ENCODE data around the gene APP.
"Not testable (repeated sequence)": the region's sequence is repeated elsewhere in the genome, so short reads cannot be mapped to it uniquely, and the experiment has no call there.

APP gene

GRCh38 chr21:26022598-26023337 lies 147.8 kb downstream of the APP start:
- not testable (repeated sequence) for DNase-seq (ENCODE audit: low read depth, low spot score)

- DNase-seq (ENCODE audit: low read depth, low spot score), result no peak
Measured at GRCh38 chr21:26020510-26020909, 150.1 kb downstream of the APP start.

DNA sequence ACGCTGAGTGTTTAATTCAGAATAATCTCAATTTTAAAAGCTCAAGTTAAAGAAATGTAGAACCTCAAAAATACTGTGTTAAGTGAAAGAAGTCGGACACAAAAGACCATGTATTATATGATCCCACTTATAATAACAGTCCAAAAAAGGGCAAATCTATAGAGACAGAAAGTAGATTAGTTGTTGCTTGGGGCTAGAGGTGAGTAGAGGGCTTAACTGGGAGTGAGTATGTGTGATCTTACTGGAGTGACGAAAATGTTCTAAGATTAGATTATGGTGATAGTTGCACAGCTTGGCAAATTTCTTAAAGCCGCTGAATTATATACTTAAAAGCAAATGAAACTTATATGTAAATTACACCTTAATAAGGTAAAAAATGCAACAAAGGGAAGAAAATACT lies 150.5 kb downstream of the APP start:
- no peak for DNase-seq (ENCODE audit: low read depth, low spot score)

- DNase-seq (ENCODE audit: low read depth, low spot score), result no peak
Measured at GRCh38 chr21:26019236-26019635, 151.3 kb downstream of the APP start.

DNA sequence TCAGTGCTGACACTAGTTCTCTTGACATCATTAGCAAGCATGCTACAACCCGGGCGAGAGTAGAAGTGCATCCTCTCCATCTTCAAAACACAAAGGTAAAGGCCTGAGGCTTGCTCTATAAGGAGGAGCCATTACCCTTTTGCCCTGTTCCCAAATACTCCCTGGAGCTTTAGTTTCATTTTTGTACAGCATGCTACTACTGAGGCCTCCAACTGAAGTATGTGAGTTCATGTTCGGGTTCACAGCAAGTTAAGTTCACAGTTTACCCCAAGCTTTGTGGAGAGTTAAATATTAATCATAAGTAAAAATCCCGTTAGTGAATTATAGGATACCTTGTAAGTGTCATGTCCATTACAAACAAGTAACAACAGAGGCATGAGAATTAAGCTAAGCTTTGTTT lies 156.6 kb downstream of the APP start:
- no peak for DNase-seq (ENCODE audit: low read depth, low spot score)

DNA sequence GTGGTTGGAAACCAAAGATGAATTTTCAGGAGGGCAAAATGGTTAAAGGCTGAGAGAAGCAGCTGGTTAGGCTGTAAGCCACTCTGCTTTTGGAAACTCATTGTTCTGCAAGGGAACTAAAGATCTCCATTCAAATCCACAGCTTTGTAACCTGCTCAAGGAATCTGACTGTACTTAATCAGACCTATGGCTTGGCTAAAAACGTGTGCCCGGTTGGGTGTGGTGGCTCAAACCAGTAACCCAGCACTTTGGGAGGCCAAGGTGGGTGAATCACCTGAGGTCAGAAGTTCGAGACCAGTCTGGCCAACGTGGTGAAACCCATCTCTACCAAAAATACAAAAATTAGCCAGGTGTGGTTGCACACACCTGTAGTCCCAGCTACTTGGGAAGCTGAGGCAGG lies 158.1 kb downstream of the APP start:
- DNase-seq (ENCODE audit: low read depth, low spot score), result not testable (repeated sequence)

DNA sequence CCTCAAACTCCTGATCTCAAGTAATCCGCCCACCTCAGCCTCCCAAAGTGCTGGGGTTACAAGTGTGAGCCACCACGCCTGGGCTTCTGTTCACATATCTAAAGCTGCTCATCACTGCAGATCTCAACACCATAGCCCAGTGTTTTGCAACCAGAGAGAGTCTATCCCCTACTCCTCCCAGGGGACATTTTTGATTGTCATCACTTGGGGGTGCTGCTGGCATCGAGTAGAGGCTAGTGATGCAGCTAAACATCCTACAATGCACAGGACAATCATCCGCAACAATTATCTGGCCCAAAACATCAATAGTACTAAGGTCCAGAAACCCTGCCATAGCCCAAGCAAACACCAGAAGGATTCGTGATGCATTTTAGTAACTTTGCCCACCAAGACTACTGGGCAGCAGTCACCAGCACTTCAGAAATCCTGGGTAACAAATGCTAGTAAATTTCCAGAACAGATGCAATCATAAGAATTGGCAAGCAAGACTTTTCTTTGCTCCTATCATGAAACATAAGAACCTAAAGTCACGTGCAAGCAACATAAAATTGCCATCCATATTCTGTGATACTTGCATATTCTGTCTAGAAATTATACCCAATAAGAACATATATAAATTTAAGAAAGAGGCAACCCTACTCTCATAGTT lies 159.2 kb downstream of the APP start:
- DNase-seq (ENCODE audit: low read depth, low spot score), result no peak

GRCh38 chr21:26007951-26008498 lies 162.5 kb downstream of the APP start:
- no peak for DNase-seq (ENCODE audit: low read depth, low spot score)

GRCh38 chr21:26005464-26005863 lies 165.1 kb downstream of the APP start:
- no peak for DNase-seq (ENCODE audit: low read depth, low spot score)

GRCh38 chr21:26003404-26003803 lies 167.2 kb downstream of the APP start:
- DNase-seq (ENCODE audit: low read depth, low spot score), result no peak

- DNase-seq (ENCODE audit: low read depth, low spot score), result no peak
Measured at GRCh38 chr21:26001356-26001755, 169.2 kb downstream of the APP start.

- DNase-seq (ENCODE audit: low read depth, low spot score), result no peak
Measured at GRCh38 chr21:25999921-26000582, 170.5 kb downstream of the APP start.

DNA sequence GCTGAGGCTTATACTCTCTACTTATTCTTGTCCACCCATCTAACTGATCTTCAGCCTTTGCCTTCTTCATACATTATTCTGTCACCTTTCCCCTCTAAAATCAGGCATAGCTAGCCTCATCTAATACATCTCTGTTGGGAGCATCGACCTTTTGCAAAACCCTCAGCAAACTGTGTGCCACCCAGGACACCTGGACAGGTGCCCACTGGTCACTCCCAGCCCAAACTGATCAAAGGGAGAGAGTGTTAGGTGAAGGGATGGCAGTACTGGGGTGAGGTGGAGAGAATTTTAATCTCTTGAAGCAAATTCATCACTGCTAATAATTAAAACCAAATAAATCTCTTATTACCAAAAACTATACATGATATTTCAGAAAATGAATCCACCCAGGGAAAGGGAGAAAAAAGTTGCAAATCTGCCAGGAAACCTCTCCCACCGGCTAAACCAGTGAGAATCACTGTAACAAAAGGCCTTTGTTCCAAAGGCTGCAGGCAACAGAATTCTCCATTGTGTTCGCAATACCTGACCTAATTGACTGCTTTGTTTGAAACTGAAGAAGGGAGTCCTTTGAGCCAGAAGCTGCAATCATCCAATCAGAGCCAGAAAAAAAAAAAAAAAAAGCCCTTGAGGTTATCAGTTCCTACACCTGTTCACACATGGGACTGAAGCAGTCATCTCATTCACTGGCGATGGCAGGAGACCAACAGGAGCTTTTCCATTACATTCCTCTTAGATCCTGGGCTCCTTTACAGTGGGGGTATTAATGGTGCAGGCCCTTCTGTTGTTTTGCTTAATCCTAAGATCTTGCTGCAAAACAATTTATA lies 172.6 kb downstream of the APP start:
- DNase-seq (ENCODE audit: low read depth, low spot score), result peak; percentile 83

GRCh38 chr21:25995278-25995677 lies 175.3 kb downstream of the APP start:
- DNase-seq (ENCODE audit: low read depth, low spot score), result no peak

DNA sequence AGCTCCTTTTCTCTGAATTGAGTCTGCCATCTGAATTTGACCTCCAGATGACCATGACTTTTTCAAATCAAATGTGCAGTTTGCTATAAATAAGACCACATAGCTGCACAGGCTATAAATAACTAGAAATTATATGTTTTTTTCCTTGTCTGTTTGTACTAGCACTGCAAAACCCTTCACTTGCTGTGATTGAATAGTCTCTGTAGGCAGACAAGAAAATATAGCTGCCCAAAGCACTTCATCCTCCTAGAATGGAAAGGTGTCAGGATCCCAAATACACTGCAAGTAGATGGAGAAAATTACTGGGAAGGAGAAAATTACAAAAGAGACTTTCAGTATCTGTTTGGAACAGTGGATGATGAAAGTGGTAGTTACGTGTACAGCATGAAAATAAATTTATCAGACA lies 175.8 kb downstream of the APP start:
- no peak for DNase-seq (ENCODE audit: low read depth, low spot score)

- no peak for DNase-seq (ENCODE audit: low read depth, low spot score)
Measured at GRCh38 chr21:25988738-25989137, 181.8 kb downstream of the APP start.

DNA sequence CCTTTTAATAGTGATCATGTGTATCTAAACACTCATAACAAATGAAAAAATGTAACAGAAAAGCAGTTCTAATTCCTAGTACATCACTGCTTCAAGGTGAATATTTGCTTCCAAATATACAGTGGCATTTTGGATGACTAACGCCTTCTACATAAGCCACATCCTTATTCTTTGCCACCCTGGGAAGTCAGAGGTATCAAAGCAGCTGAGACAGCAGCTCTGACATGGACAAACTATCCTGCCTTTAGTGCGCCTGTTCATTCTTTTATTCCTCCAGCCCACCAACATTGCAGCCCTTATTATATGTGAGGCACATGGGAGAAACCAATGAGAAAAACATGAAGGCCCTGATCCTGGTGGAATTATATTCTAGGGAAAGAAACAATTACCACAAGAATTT lies 183.0 kb downstream of the APP start:
- DNase-seq (ENCODE audit: low read depth, low spot score), result no peak

- no peak for DNase-seq (ENCODE audit: low read depth, low spot score)
Measured at GRCh38 chr21:25986928-25987327, 183.6 kb downstream of the APP start.

DNA sequence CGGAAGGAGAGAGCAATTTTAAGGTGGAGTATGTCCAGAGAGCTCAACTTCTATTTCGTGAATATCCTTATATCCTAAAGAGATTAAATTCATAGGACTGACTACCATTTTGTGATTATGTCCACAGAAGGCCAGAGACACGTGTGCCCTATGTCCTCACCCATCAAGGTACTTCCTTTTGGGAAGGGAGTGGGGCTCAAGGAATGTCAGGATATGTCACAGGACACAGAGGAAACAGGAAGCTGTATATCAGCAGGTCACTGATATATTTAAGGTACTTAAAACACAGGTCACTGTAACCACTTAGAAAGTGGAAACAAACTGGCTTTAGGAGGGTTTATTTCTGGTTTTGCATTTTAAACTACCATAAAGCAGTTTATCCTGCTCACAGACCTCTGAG lies 184.6 kb downstream of the APP start:
- DNase-seq (ENCODE audit: low read depth, low spot score), result no peak

- DNase-seq (ENCODE audit: low read depth, low spot score), result no peak
Measured at GRCh38 chr21:25984538-25984937, 186.0 kb downstream of the APP start.

- DNase-seq (ENCODE audit: low read depth, low spot score), result no peak
Measured at GRCh38 chr21:25983745-25984144, 186.8 kb downstream of the APP start.

DNA sequence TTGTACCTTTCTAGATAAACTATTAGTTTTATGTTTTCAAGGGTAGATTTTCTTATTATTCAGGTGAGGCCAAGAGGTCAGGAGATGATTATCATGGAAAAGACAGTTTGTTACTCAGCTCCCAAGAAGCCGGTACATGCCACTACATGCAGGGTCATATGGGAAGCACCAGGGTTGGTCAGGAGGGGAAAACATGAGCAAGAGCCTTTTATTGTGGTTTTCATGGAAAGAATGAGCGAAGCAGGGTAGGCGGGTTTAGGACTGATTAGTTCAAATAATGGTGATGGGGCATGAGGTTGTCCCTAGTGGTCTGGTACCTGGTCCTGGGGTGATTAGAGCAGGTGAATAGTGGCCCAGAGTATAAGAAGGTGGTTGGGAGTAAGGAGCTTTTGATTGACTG lies 189.9 kb downstream of the APP start:
- DNase-seq (ENCODE audit: low read depth, low spot score), result no peak
